ENCODE data around the gene EPAS1. TPM values are rescaled to one million over a fixed set of nuclear protein-coding genes. Genes with fewer than 3 reads are reported as not detected.

The EPAS1 gene
- total RNA-seq, 1 experiment from 2014 or later, result 8.5 TPM

GRCh38 chr2:46385786-46386577 is 88.8 kb downstream of the EPAS1 start:
- POLR2A ChIA-PET, result no interaction called here
- Mint-ChIP-seq H3K27me3 (ENCODE audit: low read depth) (no peaks in the 10 kb centered on the region), H3K4me1 (no peaks in the 10 kb centered on the region), H3K36me3 (no peaks in the 10 kb centered on the region), H3K9me3 (no peaks in the 10 kb centered on the region), H3K27ac (no peak overlapping the region), H3K4me3 (no peak overlapping the region)
- ATAC-seq (no peak), DNase-seq (ENCODE audit: low spot score) (no peak)
- no peak for TF ChIP-seq CREB1 (CRISPR knock-in tag; IDR thresholded peaks at IDR 0.05)
- TF ChIP-seq ZNF317 (CRISPR knock-in tag; IDR thresholded peaks at IDR 0.05; ENCODE audit: borderline replicate concordance, low read depth), result no peak
- no peak for TF ChIP-seq JUN (CRISPR knock-in tag; IDR thresholded peaks at IDR 0.05)
- TF ChIP-seq IRF2 (CRISPR knock-in tag; IDR thresholded peaks at IDR 0.05; ENCODE audit: borderline replicate concordance, low read depth), result no peak
- no peak for TF ChIP-seq ELF4 (CRISPR knock-in tag; IDR thresholded peaks at IDR 0.05; ENCODE audit: low read depth)
- CTCF ChIA-PET, result interaction anchor here (0.6 to 1.7 kb wide), 2 partner anchors 58 to 393 kb away, joined by 3 read pairs; no protein-coding TSS in a partner anchor

- DNase-seq (ENCODE audit: low spot score), result no peak
- CTCF ChIA-PET, result interaction anchor here (1.7 kb wide), 1 partner anchor 393 kb away, joined by 3 read pairs; no protein-coding TSS in a partner anchor
- Mint-ChIP-seq H3K27me3 (ENCODE audit: low read depth) (no peaks in the 10 kb centered on the region), H3K9me3 (no peaks in the 10 kb centered on the region), H3K36me3 (no peaks in the 10 kb centered on the region), H3K27ac (no peak overlapping the region), H3K4me3 (no peak overlapping the region), H3K4me1 (no peaks in the 10 kb centered on the region)
- ATAC-seq, result no peak
- POLR2A ChIA-PET, result no interaction called here
- TF ChIP-seq FOXJ3 (CRISPR knock-in tag; IDR thresholded peaks at IDR 0.05; ENCODE audit: borderline replicate concordance) (no peak), E2F5 (CRISPR knock-in tag; IDR thresholded peaks at IDR 0.05) (no peak), TCF7 (CRISPR knock-in tag; IDR thresholded peaks at IDR 0.05; ENCODE audit: low read depth) (no peak), FOXK1 (CRISPR knock-in tag; IDR thresholded peaks at IDR 0.05) (no peak), OVOL2 (CRISPR knock-in tag; IDR thresholded peaks at IDR 0.05; ENCODE audit: borderline replicate concordance) (no peak), CREB1 (CRISPR knock-in tag; IDR thresholded peaks at IDR 0.05) (no peak), ZSCAN18 (CRISPR knock-in tag; IDR thresholded peaks at IDR 0.05) (no peak), NFYB (CRISPR knock-in tag; conservative IDR thresholded peaks at IDR 0.05; ENCODE audit: low read depth) (no peak), SMAD3 (CRISPR knock-in tag; IDR thresholded peaks at IDR 0.05; ENCODE audit: borderline replicate concordance) (no peak), ZNF512 (CRISPR knock-in tag; IDR thresholded peaks at IDR 0.05; ENCODE audit: borderline replicate concordance) (no peak), ZNF121 (CRISPR knock-in tag; IDR thresholded peaks at IDR 0.05) (no peak), AFF4 (CRISPR knock-in tag; IDR thresholded peaks at IDR 0.05; ENCODE audit: borderline replicate concordance) (no peak), PRDM15 (CRISPR knock-in tag; IDR thresholded peaks at IDR 0.05) (no peak), ESRRA (CRISPR knock-in tag; IDR thresholded peaks at IDR 0.05; ENCODE audit: borderline replicate concordance) (no peak)
These were observed 89.6 kb downstream of the EPAS1 start for GRCh38 chr2:46386763-46387162.

Data from WTC11 (cell line).